ENCODE data around the gene ARHGEF37. TPM values are rescaled to one million over a fixed set of nuclear protein-coding genes. Genes with fewer than 3 reads are reported as not detected.

Gene ARHGEF37
- total RNA-seq, 1 donor from 2014 or later, result 1.1 TPM

- H3K4me1 Mint-ChIP-seq, result peaks cover 59% of the 10 kb centered on the region
- no peak for DNase-seq
- no peaks in the 10 kb centered on the region for H3K9me3 Mint-ChIP-seq
- no peak for ATAC-seq (ENCODE audit: low read depth)
- H3K4me3 Mint-ChIP-seq, result no peak overlapping the region
- no peaks in the 10 kb centered on the region for H3K27me3 Mint-ChIP-seq
- H3K36me3 Mint-ChIP-seq (ENCODE audit: low read depth), result peaks cover 56% of the 10 kb centered on the region
- TF ChIP-seq, protein P1, sequence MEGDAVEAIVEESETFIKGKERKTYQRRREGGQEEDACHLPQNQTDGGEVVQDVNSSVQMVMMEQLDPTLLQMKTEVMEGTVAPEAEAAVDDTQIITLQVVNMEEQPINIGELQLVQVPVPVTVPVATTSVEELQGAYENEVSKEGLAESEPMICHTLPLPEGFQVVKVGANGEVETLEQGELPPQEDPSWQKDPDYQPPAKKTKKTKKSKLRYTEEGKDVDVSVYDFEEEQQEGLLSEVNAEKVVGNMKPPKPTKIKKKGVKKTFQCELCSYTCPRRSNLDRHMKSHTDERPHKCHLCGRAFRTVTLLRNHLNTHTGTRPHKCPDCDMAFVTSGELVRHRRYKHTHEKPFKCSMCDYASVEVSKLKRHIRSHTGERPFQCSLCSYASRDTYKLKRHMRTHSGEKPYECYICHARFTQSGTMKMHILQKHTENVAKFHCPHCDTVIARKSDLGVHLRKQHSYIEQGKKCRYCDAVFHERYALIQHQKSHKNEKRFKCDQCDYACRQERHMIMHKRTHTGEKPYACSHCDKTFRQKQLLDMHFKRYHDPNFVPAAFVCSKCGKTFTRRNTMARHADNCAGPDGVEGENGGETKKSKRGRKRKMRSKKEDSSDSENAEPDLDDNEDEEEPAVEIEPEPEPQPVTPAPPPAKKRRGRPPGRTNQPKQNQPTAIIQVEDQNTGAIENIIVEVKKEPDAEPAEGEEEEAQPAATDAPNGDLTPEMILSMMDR (IDR thresholded peaks at IDR 0.05), result no peak
- CTCF ChIA-PET, result no interaction called here
- H3K27ac Mint-ChIP-seq, result no peak overlapping the region
- POLR2A ChIA-PET, result interaction anchor here (1.0 kb wide), 1 partner anchor 12 kb away, joined by 3 read pairs; the partner anchor contains the start of gene CSNK1A1
- intact Hi-C loops (cut with micrococcal nuclease), result loop anchor here (10.0 kb wide), 1 partner anchor 45 kb away; no protein-coding TSS in a partner anchor
Measured at GRCh38 chr5:149540089-149540488, 41.2 kb upstream of the ARHGEF37 start.

GRCh38 chr5:149541893-149542292 lies 39.4 kb upstream of the ARHGEF37 start:
- ATAC-seq (ENCODE audit: low read depth), result no peak
- Mint-ChIP-seq H3K36me3 (ENCODE audit: low read depth) (peaks cover 64% of the 10 kb centered on the region), H3K9me3 (no peaks in the 10 kb centered on the region), H3K4me3 (no peak overlapping the region), H3K27ac (no peak overlapping the region), H3K4me1 (peaks cover 51% of the 10 kb centered on the region), H3K27me3 (no peaks in the 10 kb centered on the region)
- CTCF ChIA-PET, result no interaction called here
- POLR2A ChIA-PET, result interaction anchor here (1.4 kb wide), 1 partner anchor 8 kb away, joined by 3 read pairs; no protein-coding TSS in a partner anchor
- intact Hi-C loops (cut with micrococcal nuclease), result loop anchor here (10.0 kb wide), 1 partner anchor 47 kb away; no protein-coding TSS in a partner anchor
- TF ChIP-seq, protein P1 (IDR thresholded peaks at IDR 0.05), result no peak
- no peak for DNase-seq

DNA sequence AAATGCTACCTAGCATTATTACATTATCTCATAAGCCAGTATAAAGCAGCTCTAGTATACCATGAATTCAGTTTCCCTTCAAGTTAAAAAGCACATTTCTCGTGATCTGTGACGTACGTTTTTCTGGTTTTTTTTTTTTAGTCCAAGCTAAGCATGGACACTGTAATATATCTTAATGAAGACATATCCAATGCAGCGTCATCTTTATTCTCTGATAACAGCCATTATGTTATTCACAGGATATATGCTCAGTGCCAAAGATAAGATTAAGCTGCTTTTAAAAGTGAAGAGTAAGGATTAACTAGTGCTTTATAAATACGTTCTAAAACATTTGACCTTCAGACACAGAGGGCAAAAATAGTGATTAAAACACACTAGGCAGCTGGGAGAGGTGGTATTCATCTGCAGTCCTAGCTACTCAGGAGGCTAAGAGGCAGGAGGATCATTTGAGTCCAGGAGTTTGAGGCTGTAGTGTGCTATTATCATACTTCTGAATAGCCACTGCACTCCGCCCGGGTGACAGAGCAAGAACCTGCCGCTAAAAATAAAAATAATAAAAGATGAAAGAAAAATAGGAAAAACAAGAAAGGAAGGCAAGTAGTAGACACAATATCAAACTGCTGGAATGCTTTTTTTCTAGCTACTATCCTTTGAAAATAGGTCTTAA lies 37.8 kb upstream of the ARHGEF37 start:
- H3K27me3 Mint-ChIP-seq, result no peaks in the 10 kb centered on the region
- H3K27ac Mint-ChIP-seq, result no peak overlapping the region
- intact Hi-C loops (cut with micrococcal nuclease), result loop anchor here (10.0 kb wide), 1 partner anchor 49 kb away; no protein-coding TSS in a partner anchor
- H3K4me3 Mint-ChIP-seq, result no peak overlapping the region
- POLR2A ChIA-PET, result interaction anchor here (0.6 to 1.9 kb wide), 2 partner anchors 8 to 159 kb away, joined by 3 to 6 read pairs; partner anchors contain the start of gene CSNK1A1
- DNase-seq (no peak), ATAC-seq (ENCODE audit: low read depth) (no peak)
- H3K4me1 Mint-ChIP-seq, result peaks cover 54% of the 10 kb centered on the region
- H3K36me3 Mint-ChIP-seq (ENCODE audit: low read depth), result peaks cover 63% of the 10 kb centered on the region
- CTCF ChIA-PET, result interaction anchor here (1.2 kb wide), 1 partner anchor 22 kb away, joined by 3 read pairs; no protein-coding TSS in a partner anchor
- no peaks in the 10 kb centered on the region for H3K9me3 Mint-ChIP-seq
- TF ChIP-seq, protein P1 (IDR thresholded peaks at IDR 0.05), result no peak

- CTCF ChIA-PET, result no interaction called here
- TF ChIP-seq, protein P1 (IDR thresholded peaks at IDR 0.05), result no peak
- ATAC-seq (ENCODE audit: low read depth), result no peak
- DNase-seq, result no peak
- no peak overlapping the region for H3K27ac Mint-ChIP-seq
- H3K36me3 Mint-ChIP-seq (ENCODE audit: low read depth), result peaks cover 68% of the 10 kb centered on the region
- POLR2A ChIA-PET, result interaction anchor here (0.6 to 1.9 kb wide), 2 partner anchors 8 to 44 kb away, joined by 6 to 16 read pairs; partner anchors contain the start of gene CSNK1A1
- H3K4me3 Mint-ChIP-seq, result no peak overlapping the region
- peaks cover 57% of the 10 kb centered on the region for H3K4me1 Mint-ChIP-seq
- H3K27me3 Mint-ChIP-seq, result no peaks in the 10 kb centered on the region
- H3K9me3 Mint-ChIP-seq, result no peaks in the 10 kb centered on the region
- intact Hi-C loops (cut with micrococcal nuclease), result loop anchor here (10.0 kb wide), 1 partner anchor 49 kb away; no protein-coding TSS in a partner anchor
Measured at GRCh38 chr5:149544028-149544420, 37.3 kb upstream of the ARHGEF37 start.

- intact Hi-C loops (cut with micrococcal nuclease), result loop anchor here (10.0 kb wide), 1 partner anchor 51 kb away; no protein-coding TSS in a partner anchor
- H3K4me3 Mint-ChIP-seq, result no peak overlapping the region
- no peaks in the 10 kb centered on the region for H3K9me3 Mint-ChIP-seq
- DNase-seq (no peak), ATAC-seq (ENCODE audit: low read depth) (no peak)
- H3K27ac Mint-ChIP-seq, result no peak overlapping the region
- ChIA-PET POLR2A (interaction anchor here (0.5 kb wide), 1 partner anchor 264 kb away, joined by 5 read pairs; no protein-coding TSS in a partner anchor), CTCF (no interaction called here)
- H3K36me3 Mint-ChIP-seq (ENCODE audit: low read depth), result peaks cover 75% of the 10 kb centered on the region
- TF ChIP-seq, protein P1 (IDR thresholded peaks at IDR 0.05), result no peak
- no peaks in the 10 kb centered on the region for H3K27me3 Mint-ChIP-seq
- peaks cover 59% of the 10 kb centered on the region for H3K4me1 Mint-ChIP-seq
Measured at GRCh38 chr5:149545327-149545726, 36.0 kb upstream of the ARHGEF37 start.

Data from activated B cell treated with CpG ODN at 0.5 μM for 24 hours (primary cell).